Activated naive CD8-positive, alpha-beta T cell treated with anti-CD3 and anti-CD28 coated beads, Interleukin-2, amount 10 ng/mL, durations not matched to agents 7 days and 5 days (primary cell): Measurements from ENCODE around the gene PWWP2A. TPM values are rescaled to one million over a fixed set of nuclear protein-coding genes. Genes with fewer than 3 reads are reported as not detected.
"Not testable (repeated sequence)": the region's sequence is repeated elsewhere in the genome, so short reads cannot be mapped to it uniquely, and the experiment has no call there.

Experiments
- ATAC-seq: fragments of 150-1000 bp; cut with Tn5 transposase; one replicate; pipeline ENCODE4 v1.10.0; 2021; ENCODE audit warnings: low read depth, moderate library complexity
- POLR2A ChIA-PET: fragments of 350-600 bp; sonication (Branson Sonifier 250); formaldehyde crosslinking; loops from one replicate; lab custom pipeline; 2021; ENCODE audit warnings: antibody characterized with exemption; lab: Charles Lee
- DNase-seq: peaks from one replicate; pipeline ENCODE4 v3.0.0; 2021
- H3K27ac Mint-ChIP-seq: one replicate; pipeline ENCODE4 v1.8.0; 2022; ENCODE audit warnings: mild to moderate bottlenecking, mixed read lengths
- H3K27me3 Mint-ChIP-seq: one replicate; pipeline ENCODE4 v1.8.0; 2022; ENCODE audit warnings: mild to moderate bottlenecking, moderate library complexity, mixed read lengths
- H3K36me3 Mint-ChIP-seq: one replicate; pipeline ENCODE4 v1.8.0; 2021; ENCODE audit warnings: mild to moderate bottlenecking, mixed read lengths
- H3K4me1 Mint-ChIP-seq: one replicate; pipeline ENCODE4 v1.8.0; 2021; ENCODE audit warnings: mixed read lengths
- H3K4me3 Mint-ChIP-seq: one replicate; pipeline ENCODE4 v1.8.0; 2022; ENCODE audit warnings: mild to moderate bottlenecking, moderate library complexity, mixed read lengths
- H3K9me3 Mint-ChIP-seq: one replicate; pipeline ENCODE4 v1.8.0; 2021; ENCODE audit warnings: mixed read lengths
- total RNA-seq, 2 experiments: library from RNA; stranded (reverse); gene quantifications; one replicate each; pipeline ENCODE4 v1.2.3, GENCODE V29; 2021

The PWWP2A gene, protein sequence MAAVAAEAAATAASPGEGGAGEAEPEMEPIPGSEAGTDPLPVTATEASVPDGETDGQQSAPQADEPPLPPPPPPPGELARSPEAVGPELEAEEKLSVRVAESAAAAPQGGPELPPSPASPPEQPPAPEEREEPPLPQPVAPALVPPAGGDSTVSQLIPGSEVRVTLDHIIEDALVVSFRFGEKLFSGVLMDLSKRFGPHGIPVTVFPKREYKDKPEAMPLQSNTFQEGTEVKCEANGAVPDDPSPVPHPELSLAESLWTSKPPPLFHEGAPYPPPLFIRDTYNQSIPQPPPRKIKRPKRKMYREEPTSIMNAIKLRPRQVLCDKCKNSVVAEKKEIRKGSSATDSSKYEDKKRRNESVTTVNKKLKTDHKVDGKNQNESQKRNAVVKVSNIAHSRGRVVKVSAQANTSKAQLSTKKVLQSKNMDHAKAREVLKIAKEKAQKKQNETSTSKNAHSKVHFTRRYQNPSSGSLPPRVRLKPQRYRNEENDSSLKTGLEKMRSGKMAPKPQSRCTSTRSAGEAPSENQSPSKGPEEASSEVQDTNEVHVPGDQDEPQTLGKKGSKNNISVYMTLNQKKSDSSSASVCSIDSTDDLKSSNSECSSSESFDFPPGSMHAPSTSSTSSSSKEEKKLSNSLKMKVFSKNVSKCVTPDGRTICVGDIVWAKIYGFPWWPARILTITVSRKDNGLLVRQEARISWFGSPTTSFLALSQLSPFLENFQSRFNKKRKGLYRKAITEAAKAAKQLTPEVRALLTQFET
- 10 to 100 TPM; 26.2 to 27.8 TPM for total RNA-seq

DNA sequence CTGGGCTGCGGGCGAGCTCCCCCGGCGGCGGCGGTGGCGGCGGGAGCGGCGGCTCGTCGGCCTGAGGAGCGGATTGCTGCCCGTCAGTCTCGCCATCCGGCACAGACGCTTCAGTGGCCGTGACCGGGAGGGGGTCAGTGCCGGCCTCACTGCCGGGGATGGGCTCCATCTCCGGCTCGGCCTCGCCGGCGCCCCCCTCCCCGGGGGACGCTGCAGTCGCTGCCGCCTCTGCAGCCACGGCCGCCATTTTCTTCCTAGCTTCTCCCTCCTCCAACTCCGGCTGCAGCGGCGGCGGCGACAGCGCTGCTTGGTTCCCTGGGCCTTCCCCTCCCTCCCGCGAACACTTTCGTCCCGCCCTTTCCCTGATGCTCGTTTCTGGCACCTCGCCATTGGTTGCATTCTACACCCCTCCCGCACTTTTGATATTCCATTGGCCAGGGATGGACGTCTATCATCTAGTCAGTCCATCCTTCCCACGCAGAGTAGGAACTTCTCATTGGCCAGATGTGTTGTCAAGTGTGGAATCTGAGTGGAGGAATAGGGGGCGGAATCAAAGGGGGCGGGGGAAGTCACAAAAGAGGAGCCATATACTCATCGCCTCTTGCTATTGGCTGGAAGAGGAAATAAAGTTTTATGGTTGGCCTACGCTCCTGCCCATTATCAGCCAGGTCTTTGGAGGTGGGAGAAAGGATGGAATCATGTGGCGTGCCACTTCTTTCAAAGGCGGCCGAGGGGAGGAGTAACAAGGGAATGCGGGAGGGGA, at the start of gene PWWP2A:
Gene PWWP2A (minus strand): TSS at position 309 of the 763 bp plus-strand sequence. CDS start 62 bp downstream, at position 247.
- DNase-seq (peak; percentile 86), ATAC-seq (peak; percentile 98)
- H3K9me3 Mint-ChIP-seq = peaks cover 2% of the 10 kb centered on the region
- no peaks in the 10 kb centered on the region for H3K27me3 Mint-ChIP-seq
- peak within 1 kb of the TSS; percentile 98 for H3K4me3 Mint-ChIP-seq
- POLR2A ChIA-PET = interaction anchor here (0.8 to 1.2 kb wide), 5 partner anchors 10 to 300 kb away, joined by 3 to 5 read pairs (median 3); partner anchors contain the start of genes SLU7 and TTC1
- peaks cover 7% of the 10 kb centered on the region for H3K36me3 Mint-ChIP-seq
- peaks cover 18% of the 10 kb centered on the region for H3K4me1 Mint-ChIP-seq
- peak within 1 kb of the TSS; percentile 99 for H3K27ac Mint-ChIP-seq

DNA sequence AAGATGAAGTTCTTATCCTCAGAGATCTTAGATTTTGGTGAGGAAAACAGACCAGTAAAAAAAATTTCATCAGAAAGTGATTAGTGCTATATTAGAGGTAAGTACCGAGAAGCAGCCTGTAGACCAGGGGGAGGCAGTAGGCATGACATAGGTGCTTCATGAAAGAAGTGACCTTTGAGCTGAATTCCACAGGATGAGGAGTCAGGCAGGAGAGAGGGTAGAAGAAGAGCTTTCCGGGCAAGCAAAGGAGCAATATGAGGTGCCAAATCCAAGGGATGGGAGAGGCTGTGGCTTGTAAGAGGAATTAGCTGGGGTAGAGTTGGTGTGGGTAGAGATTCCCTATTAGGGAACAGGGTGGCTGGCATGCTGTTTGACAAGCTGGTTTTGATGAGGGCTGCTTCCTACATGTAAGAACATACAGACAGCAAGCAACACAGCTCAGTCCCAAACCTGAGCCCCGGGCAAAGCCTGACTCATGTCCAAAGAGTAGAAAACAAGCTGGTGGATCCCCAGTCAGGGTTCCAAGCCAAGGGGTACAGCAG, 48.4 kb upstream of the PWWP2A start:
- no peaks in the 10 kb centered on the region for H3K9me3 Mint-ChIP-seq
- no peak for ATAC-seq
- POLR2A ChIA-PET = no interaction called here
- DNase-seq = no peak
- no peak overlapping the region for H3K4me3 Mint-ChIP-seq
- peaks cover 11% of the 10 kb centered on the region for H3K27me3 Mint-ChIP-seq
- peaks cover 6% of the 10 kb centered on the region for H3K4me1 Mint-ChIP-seq
- no peak overlapping the region for H3K27ac Mint-ChIP-seq
- H3K36me3 Mint-ChIP-seq = no peaks in the 10 kb centered on the region

DNA sequence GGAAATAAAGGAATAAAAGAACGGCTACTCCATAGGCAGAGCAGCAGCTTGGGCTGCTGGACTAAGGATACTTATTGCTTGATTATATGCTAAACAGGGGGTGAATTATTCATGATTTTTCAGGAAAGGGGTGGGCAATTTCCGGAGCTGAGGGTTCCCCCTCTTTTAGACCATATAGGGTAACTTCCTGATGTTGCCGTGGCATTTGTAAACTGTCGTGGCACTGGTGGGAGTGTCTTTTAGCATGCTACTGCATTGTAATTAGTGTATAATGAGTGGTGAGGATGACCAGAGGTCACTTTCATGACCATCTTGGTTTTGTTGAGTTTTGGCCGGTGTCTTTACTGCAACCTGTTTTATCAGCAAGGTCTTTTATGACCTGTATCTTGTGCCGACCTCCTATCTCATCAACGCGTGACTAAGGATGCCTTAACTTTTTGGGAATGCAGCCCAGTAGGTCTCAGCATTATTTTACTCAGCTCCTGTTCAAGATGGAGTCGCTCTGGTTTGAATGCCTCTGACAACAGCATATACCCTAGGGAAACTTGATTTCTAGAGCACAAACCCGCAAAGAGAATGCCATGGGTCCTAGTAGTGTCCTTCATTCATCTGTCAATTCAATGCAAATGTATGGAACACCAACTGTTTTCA, 47.8 kb upstream of the PWWP2A start:
- peaks cover 11% of the 10 kb centered on the region for H3K27me3 Mint-ChIP-seq
- DNase-seq (no peak), ATAC-seq (no peak)
- H3K36me3 Mint-ChIP-seq = no peaks in the 10 kb centered on the region
- H3K27ac Mint-ChIP-seq = no peak overlapping the region
- no peak overlapping the region for H3K4me3 Mint-ChIP-seq
- H3K4me1 Mint-ChIP-seq = peaks cover 6% of the 10 kb centered on the region
- H3K9me3 Mint-ChIP-seq = no peaks in the 10 kb centered on the region
- POLR2A ChIA-PET = no interaction called here

DNA sequence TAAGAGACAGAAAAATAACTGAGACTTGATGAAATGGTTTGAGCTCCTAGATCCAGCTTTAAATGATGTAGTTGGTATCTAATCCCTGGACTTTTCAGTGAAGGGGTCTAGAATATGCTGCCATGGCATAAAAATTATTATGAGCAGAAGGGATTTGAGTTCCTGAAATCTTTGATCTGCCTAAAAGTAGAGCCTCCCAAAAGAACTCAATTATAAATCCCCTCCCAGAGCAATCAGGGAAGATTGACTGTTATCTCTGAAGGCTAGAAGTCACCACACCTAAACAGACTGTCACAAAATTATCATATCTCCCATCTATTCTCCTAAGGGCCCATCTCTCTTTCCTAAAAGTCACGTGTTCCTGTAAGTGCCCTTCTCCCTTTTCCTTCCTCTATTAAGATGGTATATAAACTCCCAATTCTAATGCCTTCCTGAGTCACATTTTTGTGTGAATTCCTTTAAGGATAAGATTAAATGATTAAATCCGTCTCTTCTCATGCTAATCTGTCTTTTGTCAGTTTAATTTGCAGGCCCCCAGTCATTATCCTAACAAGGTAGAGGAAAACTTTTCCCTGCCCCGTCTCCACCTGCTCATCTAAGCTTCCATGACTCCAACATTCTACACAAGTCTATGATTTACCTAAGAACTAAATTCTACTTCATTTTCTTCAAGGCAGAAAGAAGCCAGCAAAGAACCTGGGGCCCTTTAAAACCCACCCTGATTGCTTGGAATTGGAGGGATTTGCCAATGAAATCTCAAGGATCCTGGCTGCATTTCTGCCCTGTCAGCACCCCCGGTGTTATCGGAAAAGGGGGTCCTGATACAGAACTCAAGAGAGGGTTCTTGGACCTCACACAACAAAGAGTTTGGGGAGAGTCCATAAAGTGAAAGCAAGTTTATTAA, 47.1 kb upstream of the PWWP2A start:
- no peak for DNase-seq
- no peak for ATAC-seq
- POLR2A ChIA-PET = no interaction called here
- Mint-ChIP-seq H3K27ac (no peak overlapping the region), H3K36me3 (no peaks in the 10 kb centered on the region), H3K27me3 (peaks cover 11% of the 10 kb centered on the region), H3K4me3 (no peak overlapping the region), H3K9me3 (no peaks in the 10 kb centered on the region), H3K4me1 (peaks cover 6% of the 10 kb centered on the region)

DNA sequence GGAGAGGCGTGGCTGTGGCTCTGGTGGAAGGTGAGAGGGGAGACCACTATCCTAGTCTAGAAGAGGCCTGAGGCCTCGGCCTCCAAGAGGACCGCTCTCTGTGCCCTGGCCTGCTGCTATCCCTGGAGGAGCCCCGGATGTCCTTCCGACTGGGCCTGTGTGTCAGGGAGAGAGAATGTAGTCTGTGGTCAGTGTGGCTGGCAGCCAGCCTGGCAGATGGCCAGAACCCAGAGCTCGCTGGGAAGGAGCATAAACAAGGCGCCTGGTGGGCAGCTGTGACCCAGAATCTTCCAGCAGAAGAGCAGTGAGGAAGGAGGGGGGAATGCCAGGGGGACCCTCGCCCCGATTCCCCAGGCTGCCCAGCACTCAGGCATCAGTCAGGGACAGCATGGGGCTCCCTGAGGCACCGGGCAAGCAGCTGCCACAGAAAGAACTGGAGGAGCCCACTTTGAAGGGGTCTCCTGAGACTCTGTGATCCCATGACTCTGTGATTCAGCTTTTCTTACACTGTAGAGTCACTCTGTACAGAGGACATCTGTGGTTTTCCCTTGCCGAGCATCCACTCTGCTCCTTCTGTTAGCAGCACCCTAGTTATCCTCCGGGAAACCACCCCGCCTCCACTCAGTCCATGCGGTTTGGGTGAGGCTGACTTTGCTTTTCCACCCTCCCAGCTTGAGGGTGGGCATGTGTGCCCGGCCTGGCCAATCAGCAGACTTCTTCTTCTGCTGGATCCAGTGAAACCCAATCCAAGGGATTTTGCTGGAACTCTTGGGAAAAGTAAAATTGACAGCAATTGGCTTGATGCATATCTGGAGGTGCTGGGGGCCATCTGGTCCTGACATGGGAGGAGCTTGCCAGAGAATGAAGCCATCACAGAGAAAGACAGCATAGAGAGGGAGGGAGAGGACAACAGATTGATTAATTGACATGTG, 46.2 kb upstream of the PWWP2A start:
- POLR2A ChIA-PET = no interaction called here
- DNase-seq (no peak), ATAC-seq (no peak)
- no peaks in the 10 kb centered on the region for H3K9me3 Mint-ChIP-seq
- H3K4me1 Mint-ChIP-seq = peaks cover 6% of the 10 kb centered on the region
- H3K27ac Mint-ChIP-seq = no peak overlapping the region
- no peak overlapping the region for H3K4me3 Mint-ChIP-seq
- peaks cover 11% of the 10 kb centered on the region for H3K27me3 Mint-ChIP-seq
- no peaks in the 10 kb centered on the region for H3K36me3 Mint-ChIP-seq

DNA sequence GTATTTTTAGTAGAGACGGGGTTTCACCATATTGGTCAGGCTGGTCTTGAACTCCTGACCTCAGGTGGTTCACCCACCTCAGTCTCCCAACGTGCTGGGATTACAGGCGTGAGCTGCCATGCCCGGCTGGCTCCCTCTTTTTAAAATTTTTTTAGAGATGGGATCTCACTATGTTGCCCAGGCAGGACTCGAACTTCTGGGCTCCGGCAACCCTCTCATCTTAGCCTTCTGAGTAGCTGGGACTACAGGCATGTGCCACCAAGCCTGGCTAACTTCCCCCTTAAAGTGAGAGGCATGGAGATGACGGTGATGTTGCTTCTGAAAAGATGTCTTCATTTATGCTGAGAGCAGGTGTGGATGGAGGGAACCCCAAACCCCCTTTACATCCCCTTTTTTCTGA, 43.7 kb upstream of the PWWP2A start:
- Mint-ChIP-seq H3K9me3 (no peaks in the 10 kb centered on the region), H3K4me1 (peaks cover 6% of the 10 kb centered on the region), H3K27ac (no peak overlapping the region), H3K36me3 (no peaks in the 10 kb centered on the region), H3K4me3 (no peak overlapping the region), H3K27me3 (peaks cover 7% of the 10 kb centered on the region)
- DNase-seq (no peak), ATAC-seq (no peak)
- POLR2A ChIA-PET = interaction anchor here (0.6 kb wide), 1 partner anchor 26 kb away, joined by 3 read pairs; no protein-coding TSS in a partner anchor

DNA sequence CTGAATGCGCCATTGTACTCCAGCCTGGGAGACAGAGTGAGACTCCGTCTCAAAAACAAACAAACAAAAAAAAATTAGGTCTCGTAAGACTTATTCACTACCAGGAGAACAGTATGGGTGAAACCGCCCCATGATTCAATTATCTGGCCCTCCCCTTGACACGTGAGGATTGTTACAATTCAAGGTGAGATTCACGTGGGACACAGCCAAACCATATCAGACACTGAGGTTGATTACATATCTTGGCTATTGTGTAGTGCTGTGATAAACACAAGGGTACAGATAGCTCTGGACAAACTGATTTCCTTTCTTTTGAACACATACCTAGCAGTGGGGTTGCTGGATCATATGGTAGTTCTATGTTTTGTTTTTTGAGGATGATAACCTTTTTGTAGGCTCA, 42.4 kb upstream of the PWWP2A start:
- POLR2A ChIA-PET = no interaction called here
- no peak overlapping the region for H3K27ac Mint-ChIP-seq
- ATAC-seq = no peak
- peaks cover 7% of the 10 kb centered on the region for H3K27me3 Mint-ChIP-seq
- no peak overlapping the region for H3K4me3 Mint-ChIP-seq
- H3K36me3 Mint-ChIP-seq = no peaks in the 10 kb centered on the region
- H3K4me1 Mint-ChIP-seq = peaks cover 6% of the 10 kb centered on the region
- DNase-seq = no peak
- H3K9me3 Mint-ChIP-seq = no peaks in the 10 kb centered on the region

DNA sequence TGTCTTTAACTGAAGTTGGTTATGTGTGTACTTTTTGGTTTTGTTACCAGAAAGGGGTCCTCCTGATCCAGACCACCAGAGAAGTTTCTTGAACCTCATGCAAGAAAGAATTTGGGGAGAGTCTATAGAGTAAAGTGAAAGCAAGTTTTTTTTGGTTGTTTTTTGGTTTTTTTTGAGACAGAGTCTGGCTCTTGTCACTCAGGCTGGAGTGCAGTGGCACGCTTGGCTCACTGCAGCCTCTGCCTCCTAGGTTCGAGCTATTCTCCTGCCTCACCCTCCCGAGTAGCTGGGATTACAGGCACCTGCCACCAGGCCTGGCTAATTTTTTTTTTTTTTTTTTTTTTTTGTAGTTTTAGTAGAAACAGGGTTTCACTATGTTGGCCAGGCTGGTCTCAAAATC, 41.6 kb upstream of the PWWP2A start:
- POLR2A ChIA-PET = interaction anchor here (0.7 kb wide), 1 partner anchor 235 kb away, joined by 3 read pairs; no protein-coding TSS in a partner anchor
- H3K4me1 Mint-ChIP-seq, H3K4me3 Mint-ChIP-seq, H3K9me3 Mint-ChIP-seq, H3K27me3 Mint-ChIP-seq, H3K27ac Mint-ChIP-seq, H3K36me3 Mint-ChIP-seq, ATAC-seq, DNase-seq: not testable (repeated sequence)

DNA sequence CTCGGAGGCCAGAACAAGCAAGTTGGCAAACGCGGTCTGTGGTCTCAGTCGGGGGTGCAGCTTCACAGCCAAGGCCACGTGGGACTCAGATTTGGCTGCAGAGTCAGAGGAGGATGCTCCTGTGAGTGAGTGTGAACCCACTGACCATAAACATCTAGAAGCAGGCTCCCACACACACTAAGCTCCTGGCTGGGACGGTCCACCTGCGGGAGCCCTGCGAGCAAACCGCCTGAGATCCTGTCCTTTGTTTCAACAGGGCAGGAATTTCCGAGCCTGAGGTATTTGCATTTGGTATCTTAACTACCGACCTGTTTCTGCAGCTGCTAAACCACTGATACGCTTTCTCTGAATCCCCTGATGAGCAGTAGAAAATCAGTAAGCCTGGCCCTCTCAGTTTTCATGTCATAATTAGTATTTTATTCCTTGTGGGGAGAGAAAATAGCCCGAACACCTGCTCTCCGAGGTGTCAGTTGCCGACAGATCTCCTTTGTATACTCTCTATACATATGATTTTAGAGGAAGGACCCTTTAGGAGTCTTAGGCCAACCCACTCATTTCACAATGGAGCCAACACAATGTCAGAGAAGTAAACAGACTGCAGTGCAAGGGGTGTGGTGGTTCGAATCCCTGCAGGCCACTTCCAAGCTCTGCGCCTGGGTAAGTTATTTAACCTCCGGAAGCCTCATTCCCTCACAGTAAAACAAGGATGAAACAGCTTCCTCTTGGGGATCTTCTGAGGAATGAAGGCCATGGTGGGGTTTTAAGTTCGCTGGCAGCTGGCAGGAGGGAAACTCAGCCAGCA, 40.9 kb upstream of the PWWP2A start:
- H3K27me3 Mint-ChIP-seq = peaks cover 6% of the 10 kb centered on the region
- no peaks in the 10 kb centered on the region for H3K9me3 Mint-ChIP-seq
- POLR2A ChIA-PET = interaction anchor here (0.5 kb wide), 1 partner anchor 112 kb away, joined by 3 read pairs; no protein-coding TSS in a partner anchor

DNA sequence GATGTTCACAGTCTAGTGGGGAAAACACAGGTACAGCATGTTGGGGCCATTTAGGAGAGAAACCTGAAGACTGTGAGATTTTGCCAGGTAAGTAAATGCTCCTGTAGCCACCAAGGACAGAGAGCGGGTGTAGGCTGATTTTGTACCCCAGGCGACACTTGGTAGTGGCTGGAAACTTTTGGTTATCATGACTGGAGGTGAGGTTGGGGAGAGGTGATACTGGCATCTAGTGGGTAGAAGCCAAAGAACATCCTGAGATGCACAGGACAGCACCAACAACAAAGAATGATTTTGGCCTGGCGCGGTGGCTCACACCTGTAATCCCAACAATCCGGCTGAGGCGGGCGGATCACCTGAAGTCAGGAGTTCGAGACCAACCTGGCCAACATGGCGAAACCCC, 38.8 kb upstream of the PWWP2A start:
- no peaks in the 10 kb centered on the region for H3K36me3 Mint-ChIP-seq
- no peak overlapping the region for H3K27ac Mint-ChIP-seq
- peaks cover 1% of the 10 kb centered on the region for H3K27me3 Mint-ChIP-seq
- POLR2A ChIA-PET = no interaction called here
- H3K9me3 Mint-ChIP-seq = no peaks in the 10 kb centered on the region
- ATAC-seq (no peak), DNase-seq (no peak)
- H3K4me1 Mint-ChIP-seq = no peaks in the 10 kb centered on the region
- no peak overlapping the region for H3K4me3 Mint-ChIP-seq

More for the DNA sequence above, 40.9 kb upstream of the PWWP2A start:
- no peak overlapping the region for H3K27ac Mint-ChIP-seq
- no peaks in the 10 kb centered on the region for H3K36me3 Mint-ChIP-seq
- DNase-seq (no peak), ATAC-seq (no peak)
- H3K4me1 Mint-ChIP-seq = peaks cover 5% of the 10 kb centered on the region
- no peak overlapping the region for H3K4me3 Mint-ChIP-seq
